ENCODE measurements around the gene LPAR2. TPM values are rescaled to one million over a fixed set of nuclear protein-coding genes. Genes with fewer than 3 reads are reported as not detected.

LPAR2 gene
- total RNA-seq, 1 donor from 2014 or later, result 170 TPM

- Mint-ChIP-seq H3K4me3 (ENCODE audit: low read depth) (no peak overlapping the region), H3K36me3 (ENCODE audit: insufficient read depth) (peaks cover 19% of the 10 kb centered on the region), H3K4me1 (ENCODE audit: low read depth) (peaks cover 5% of the 10 kb centered on the region), H3K27me3 (no peaks in the 10 kb centered on the region), H3K27ac (no peak overlapping the region), H3K9me3 (ENCODE audit: low read depth) (no peaks in the 10 kb centered on the region)
- no peak for DNase-seq (ENCODE audit: low spot score, unreplicated experiment)
- TF ChIP-seq CTCF (IDR thresholded peaks at IDR 0.05; ENCODE audit: unreplicated experiment), result no peak
Observed at GRCh38 chr19:19637523-19638251, 9.7 kb upstream of the LPAR2 start.

DNA sequence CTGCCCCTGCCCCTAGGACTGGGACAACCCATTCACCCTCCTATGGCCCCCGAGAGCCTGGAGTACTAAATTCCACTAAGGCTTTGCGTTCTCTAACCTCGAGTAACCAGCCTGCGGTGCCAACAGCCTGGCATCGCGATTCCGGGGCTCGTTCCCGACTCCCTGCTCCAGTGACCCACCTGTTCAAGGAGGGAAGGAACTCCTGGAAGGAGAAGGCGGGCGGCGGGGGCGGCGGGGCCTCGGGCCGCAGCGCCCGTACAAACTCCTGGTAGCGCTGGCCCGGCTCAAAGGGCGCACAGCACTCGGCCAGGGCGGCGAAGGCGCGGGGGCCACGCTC is 9.1 kb upstream of the LPAR2 start:
- H3K27ac Mint-ChIP-seq, result no peak overlapping the region
- peaks cover 2% of the 10 kb centered on the region for H3K4me1 Mint-ChIP-seq (ENCODE audit: low read depth)
- no peaks in the 10 kb centered on the region for H3K27me3 Mint-ChIP-seq
- no peak overlapping the region for H3K4me3 Mint-ChIP-seq (ENCODE audit: low read depth)
- H3K9me3 Mint-ChIP-seq (ENCODE audit: low read depth), result no peaks in the 10 kb centered on the region
- peaks cover 19% of the 10 kb centered on the region for H3K36me3 Mint-ChIP-seq (ENCODE audit: insufficient read depth)
- no peak for TF ChIP-seq CTCF (IDR thresholded peaks at IDR 0.05; ENCODE audit: unreplicated experiment)
- no peak for DNase-seq (ENCODE audit: low spot score, unreplicated experiment)

DNA sequence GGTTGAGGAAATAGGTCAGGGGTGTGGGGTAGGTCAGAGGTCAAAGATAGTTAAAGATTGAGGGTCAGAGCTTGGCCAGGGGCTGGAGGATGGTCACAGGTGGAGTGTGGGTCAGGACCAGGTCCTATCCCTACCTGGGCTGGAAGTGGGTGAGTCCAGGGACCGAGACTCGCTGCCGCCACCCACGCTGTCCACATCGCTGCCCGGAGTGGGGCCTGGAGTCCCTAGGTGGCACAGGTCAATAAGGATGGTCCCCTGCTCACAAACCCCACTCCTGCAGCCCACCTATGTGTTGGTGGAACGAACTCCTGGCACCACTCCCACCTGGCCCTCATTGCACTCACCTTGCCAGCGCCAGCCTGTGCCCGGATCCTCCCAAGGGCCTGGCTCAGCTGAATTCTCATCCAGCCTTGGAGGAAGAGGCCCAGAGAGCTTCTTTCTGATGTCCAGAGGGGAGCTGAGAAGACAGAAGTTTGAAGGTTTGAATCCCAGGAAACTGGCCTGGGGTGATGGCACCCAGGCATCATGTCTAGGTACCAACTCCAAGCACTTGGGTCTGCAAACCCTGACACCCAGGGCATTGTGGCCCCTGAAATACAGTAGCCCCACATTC is 8.7 kb upstream of the LPAR2 start:
- no peak for DNase-seq (ENCODE audit: low spot score, unreplicated experiment)
- no peaks in the 10 kb centered on the region for H3K27me3 Mint-ChIP-seq
- no peak overlapping the region for H3K4me3 Mint-ChIP-seq (ENCODE audit: low read depth)
- no peak for TF ChIP-seq CTCF (IDR thresholded peaks at IDR 0.05; ENCODE audit: unreplicated experiment)
- peaks cover 19% of the 10 kb centered on the region for H3K36me3 Mint-ChIP-seq (ENCODE audit: insufficient read depth)
- H3K4me1 Mint-ChIP-seq (ENCODE audit: low read depth), result no peaks in the 10 kb centered on the region
- no peaks in the 10 kb centered on the region for H3K9me3 Mint-ChIP-seq (ENCODE audit: low read depth)
- no peak overlapping the region for H3K27ac Mint-ChIP-seq

DNA sequence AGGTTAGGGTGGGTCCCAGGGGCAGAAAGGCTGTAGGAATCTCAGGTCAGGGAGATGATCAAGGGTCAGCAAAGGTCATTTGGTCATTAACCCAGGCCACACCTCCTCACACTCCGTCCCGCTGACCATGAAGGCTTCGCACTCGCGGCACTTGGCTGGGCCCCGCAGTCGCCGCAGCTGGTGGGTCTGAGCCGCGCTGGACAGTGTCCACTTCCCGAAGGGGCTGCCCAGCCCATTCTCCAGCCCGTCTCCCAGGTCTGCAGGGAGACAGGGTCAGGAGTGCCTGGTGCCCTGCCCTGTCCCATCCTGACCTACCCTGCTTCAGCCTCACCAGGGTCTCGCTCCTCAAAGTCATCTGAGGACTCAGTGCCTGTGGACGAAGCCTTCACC is 7.3 kb upstream of the LPAR2 start:
- no peak for TF ChIP-seq CTCF (IDR thresholded peaks at IDR 0.05; ENCODE audit: unreplicated experiment)
- Mint-ChIP-seq H3K27me3 (no peaks in the 10 kb centered on the region), H3K4me3 (ENCODE audit: low read depth) (no peak overlapping the region), H3K27ac (no peak overlapping the region), H3K36me3 (ENCODE audit: insufficient read depth) (peaks cover 19% of the 10 kb centered on the region), H3K9me3 (ENCODE audit: low read depth) (no peaks in the 10 kb centered on the region), H3K4me1 (ENCODE audit: low read depth) (no peaks in the 10 kb centered on the region)
- no peak for DNase-seq (ENCODE audit: low spot score, unreplicated experiment)

DNA sequence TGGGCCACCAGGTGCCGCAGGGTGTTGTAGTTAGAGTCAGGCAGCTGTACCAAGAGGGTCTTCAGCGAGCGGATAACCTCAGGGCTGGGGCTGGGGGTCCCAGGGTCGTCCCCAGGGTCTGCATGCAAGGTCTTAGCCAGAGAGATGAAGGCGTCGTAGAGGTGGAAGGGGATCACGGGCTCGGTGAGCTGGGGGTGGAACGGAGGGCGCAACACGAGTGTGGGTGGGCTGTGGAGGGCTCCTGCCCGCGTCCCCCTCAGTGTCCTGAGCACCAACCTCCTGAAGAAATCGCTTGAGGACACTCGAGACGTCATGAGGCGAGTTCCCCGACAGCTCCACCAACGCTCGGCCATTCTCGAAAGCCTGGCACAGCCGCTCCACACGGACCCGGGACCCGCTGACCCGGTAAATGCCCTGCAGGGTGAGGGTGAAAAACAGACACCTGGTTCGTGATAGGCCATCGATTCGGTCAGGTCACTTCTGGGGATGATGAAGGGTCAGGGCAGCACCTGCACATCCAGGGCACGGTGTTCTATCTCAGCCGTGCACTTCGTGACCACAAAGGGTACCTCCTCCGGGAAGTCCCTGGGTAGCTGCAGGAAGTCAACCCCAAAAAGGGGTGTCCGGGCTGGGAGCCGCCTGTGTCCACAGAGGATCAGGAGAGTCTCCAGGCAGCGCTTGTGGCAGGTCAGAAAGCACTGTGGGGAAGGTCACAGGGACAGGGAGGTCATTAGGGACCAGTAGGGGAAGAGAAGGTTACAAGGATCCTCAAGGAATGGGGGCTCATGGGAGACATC is 6.7 kb upstream of the LPAR2 start:
- DNase-seq (ENCODE audit: low spot score, unreplicated experiment), result no peak
- Mint-ChIP-seq H3K4me3 (ENCODE audit: low read depth) (no peak overlapping the region), H3K9me3 (ENCODE audit: low read depth) (no peaks in the 10 kb centered on the region), H3K4me1 (ENCODE audit: low read depth) (no peaks in the 10 kb centered on the region), H3K27ac (no peak overlapping the region), H3K27me3 (no peaks in the 10 kb centered on the region), H3K36me3 (ENCODE audit: insufficient read depth) (peaks cover 19% of the 10 kb centered on the region)
- no peak for TF ChIP-seq CTCF (IDR thresholded peaks at IDR 0.05; ENCODE audit: unreplicated experiment)
